ENCODE data around the gene APLNR.
"Not testable (repeated sequence)": the region's sequence is repeated elsewhere in the genome, so short reads cannot be mapped to it uniquely, and the experiment has no call there.

The APLNR gene

GRCh38 chr11:57237204-57237681 is at the start of gene APLNR:
TSS of gene APLNR (minus strand) at chr11:57237250. CDS start at chr11:57237004, 246 bp downstream.
- DNase-seq, result no peak

GRCh38 chr11:57283231-57283990 is 46.4 kb upstream of the APLNR start:
- no peak for DNase-seq

- not testable (repeated sequence) for DNase-seq
Measured at GRCh38 chr11:57281546-57281945, 44.5 kb upstream of the APLNR start.

- DNase-seq, result no peak
Measured at GRCh38 chr11:57279116-57279515, 42.1 kb upstream of the APLNR start.

DNA sequence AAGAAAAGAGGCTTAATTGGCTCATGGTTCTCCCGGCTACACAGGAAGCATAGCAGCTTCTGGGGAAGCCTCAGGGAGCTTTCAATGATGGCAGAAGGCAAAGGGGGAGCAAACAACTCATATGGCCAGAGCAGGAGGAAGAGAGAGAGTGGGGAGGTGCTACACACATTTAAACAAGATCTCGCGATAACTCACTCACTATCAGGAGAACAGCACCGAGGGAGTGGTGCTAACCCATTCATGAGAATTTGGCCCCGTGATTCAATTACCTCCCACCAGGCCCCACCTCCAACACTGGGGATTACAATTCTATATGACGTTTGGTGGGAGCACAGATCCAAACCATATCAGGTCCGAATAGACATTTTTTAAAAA is 41.7 kb upstream of the APLNR start:
- no peak for DNase-seq

DNA sequence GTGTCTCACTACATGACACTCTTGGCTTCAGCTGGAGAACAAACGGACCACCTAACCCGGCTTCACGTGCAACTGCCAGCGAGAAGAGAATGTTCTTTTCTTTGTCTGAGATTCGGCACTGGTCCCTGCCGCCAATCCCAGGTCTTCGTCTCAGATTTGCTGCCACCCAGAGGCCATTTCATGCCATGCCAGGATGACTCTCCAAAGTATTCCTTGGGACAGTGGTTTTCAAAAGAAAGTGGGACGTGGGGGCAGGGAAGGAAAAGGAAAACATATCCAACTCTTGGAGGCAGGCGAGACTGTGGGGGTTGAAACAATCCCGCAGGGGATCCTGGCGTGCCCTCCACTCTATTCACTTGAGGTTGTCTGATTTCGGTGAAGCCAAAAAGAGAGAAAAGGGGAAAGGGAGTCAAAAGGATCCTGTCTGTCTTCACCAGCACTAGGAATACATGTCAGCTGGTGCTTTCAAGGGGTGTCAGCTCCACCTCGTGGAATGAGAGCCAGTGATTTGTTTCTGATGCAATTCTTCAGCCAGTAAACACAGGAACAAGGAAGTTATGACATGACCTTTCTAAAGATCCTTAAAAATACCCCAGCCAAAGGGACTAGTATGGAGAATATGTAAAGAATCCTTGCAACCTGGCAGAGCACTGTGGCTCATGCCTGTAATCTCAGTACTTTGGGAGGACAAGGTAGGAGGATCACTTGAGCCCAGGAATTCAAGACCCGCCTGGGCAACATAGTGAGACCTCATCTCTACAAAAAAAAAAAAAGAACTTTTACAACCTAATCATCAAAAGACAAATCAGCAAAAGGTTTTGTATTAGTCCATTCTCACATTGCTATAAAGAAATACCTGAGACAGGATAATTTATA is 41.0 kb upstream of the APLNR start:
- DNase-seq, result peak; percentile 45

DNA sequence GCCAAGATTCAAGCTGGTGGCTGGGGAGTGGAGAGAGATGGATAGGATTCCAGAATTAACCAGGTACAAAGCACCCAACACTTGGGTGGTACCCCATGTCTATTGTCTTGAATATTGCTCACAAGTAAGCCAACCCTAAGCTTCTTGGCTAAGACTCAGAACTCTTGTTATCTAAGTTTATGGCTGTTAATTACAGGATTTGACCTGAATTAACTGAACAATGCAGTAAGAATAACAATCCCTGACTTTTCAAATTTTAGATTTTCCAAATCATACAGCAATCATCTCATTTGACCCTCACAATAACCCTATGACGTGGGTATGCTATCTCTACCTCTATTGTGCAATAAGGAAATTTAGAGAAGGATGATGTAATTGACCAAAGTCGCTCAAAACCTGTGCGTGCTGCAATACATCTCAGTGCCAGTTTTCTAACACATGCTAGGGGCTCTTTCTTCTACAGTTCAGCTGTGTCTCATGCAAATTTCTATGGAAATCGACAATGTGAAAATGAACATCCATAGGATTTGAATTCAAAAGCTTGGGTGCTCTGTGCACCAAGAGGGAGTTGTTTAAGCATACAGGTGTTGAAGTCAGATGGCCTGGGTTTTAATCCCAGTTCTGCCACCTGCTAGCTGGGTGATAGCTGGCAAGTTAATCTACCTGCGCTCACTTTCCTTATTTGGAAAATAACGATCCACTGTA is 40.1 kb upstream of the APLNR start:
- no peak for DNase-seq

- no peak for DNase-seq
Measured at GRCh38 chr11:57276169-57276970, 39.3 kb upstream of the APLNR start.

DNA sequence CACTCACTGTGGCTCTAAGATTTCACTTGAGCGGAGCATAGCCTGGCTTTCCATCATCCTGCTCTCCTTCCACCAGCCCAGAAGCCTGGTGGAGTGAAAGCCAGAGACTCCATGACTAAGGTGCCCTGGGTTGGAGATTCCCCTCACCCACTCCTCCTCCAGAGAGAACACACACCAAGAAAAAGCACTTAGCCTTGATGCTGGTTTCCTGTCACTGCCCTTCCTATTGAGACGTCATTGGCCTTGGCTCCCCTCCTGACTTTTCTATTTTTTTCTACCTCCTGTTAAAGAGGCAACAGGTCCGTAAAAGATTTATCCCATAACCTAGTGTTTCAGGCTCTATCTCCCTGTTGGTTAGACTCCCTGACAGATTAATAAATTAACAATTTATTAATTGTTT is 38.5 kb upstream of the APLNR start:
- DNase-seq, result no peak

GRCh38 chr11:57274904-57275498 is 38.0 kb upstream of the APLNR start:
- DNase-seq, result no peak

DNA sequence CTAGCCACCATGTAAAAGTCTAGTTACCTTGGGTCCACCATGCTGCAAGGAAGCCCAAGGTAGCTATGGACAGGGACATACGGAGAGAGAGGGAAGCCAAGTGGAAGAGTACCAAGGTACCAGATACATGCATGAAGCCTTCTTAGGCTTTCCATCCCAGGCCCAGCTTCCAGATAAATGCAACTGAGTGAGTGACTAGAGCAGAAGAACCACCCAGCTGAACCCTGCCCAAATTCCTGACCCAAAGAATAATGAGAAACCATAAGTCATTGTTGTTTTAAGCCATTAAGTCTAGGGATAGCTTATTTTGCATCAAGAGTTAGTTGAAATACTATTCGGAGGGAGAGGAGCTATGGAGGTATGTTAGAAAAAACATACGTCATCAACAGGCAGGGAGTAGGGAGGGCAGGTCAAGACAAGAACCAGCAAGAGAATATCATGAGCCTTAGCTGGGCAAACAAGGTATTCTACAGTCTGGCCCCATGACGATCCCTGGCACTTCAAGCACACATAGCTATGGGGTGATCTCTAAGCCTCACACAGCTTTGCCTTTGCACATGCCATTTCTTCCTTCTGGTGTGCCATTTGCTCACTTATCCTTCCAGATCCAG is 36.5 kb upstream of the APLNR start:
- no peak for DNase-seq

DNA sequence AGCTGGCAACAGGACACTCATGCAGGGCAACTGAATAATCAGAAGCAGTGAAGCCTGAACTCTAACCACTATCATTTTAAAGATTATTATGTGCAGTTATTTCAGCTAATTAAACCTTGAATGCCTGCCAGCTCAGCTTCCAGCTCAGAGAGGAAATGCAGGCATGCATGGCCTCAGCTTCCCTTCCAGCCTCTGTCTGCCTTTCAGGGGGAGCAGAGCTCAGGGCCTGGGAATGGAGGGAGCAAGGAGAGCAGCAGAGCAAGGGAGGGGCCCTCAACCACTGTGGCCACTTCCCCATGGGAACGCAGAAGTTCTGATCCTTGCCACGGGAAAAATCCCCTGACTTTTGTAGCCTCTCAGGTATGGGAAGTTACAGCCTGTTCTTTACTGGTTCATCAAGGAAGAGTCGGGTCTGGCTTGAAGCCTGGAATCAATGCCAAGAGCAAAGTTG is 32.5 kb upstream of the APLNR start:
- no peak for DNase-seq

DNA sequence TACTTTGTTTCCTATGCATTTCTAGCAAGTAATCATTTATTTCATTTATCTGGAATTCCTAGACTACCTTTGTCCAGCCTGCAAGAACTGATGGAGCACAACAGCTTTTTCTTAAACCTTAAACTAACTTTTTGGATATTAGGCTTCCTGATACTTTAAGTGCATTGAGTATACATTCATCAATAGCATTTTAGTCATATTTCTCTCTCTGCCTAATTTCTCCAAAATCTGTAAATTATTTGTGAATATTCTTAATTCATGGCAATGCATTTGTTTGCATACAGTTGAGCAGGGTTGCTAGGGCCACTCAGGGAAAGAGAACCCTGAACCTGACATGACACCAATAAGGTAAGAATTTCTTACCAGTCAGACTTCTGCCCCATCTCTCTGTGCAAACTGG is 29.1 kb upstream of the APLNR start:
- DNase-seq, result no peak

DNA sequence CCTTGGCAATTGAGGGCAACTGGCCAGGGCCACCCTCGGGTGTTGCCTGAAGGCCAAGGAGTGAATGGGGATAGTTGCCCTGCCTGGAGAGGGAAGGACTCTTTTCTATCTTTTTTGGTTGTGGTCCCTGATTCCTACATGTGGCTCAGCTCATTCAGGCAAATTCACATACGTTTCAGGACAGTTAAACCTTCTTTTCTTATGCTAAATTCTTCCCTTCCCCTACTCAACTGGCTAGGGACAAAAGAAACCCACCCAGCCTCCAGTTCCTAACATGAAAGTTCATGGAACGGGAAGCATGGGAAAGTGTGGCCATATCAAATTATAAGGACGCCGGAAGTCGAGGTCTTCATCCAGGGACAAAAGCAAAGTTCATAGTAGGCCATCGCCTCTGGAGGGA is 26.3 kb upstream of the APLNR start:
- no peak for DNase-seq

GRCh38 chr11:57262157-57262556 is 25.1 kb upstream of the APLNR start:
- no peak for DNase-seq

DNA sequence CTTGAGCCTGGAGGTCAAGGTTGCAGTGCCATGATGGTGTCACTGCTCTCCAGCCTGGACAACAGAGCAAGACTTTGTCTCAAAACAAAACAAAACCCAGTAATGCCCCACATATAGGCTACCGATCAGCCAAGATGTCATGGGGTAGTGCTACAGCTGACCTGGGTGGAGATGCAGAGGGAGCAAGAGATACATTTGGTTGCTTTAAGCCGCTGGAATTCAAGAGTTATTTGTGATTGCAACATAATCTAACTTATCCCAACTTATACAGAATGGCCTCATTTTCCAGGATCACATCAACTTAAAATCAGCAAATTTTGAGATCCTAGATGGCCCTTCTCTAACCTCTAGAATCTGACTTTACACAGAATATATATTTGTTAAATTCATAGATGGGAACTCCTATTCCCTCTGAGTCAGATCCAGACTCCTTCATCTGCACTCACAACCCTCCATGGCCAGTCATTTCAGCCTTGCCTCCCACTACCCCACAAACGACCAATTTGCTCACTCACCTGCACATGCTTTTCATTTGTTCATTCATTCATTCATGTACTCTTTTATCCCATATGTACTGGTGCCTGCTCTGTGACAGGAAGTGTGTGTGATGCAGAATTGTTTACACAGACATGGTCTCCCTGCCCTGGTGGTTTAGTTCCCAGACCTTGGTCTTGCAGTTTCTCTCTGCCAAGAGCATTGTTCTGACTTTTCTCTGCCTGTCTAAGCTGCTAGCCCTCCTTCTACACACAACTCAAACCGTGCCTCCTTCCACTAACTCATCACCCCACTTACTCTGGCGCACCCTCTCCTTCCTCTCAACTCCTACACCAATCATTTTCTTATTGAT is 24.1 kb upstream of the APLNR start:
- no peak for DNase-seq

DNA sequence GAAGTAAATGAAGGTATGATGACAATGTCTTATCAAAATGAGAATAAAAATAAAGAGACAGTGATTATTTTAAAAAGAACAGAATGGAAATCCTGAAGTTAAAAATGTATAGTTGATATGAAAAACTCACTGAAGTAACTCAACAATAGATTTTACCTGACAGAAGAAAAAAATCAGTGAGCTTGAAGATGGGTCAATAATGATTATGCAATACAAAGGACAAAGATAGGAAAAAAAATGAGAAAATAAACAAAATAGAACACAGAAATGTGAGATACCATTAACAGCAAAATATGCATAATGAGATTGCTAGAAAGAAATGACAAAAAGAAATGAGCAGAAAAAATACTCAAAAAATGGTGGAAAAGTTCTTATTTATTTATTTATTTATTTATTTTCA is 19.1 kb upstream of the APLNR start:
- no peak for DNase-seq

GRCh38 chr11:57255618-57256017 is 18.6 kb upstream of the APLNR start:
- DNase-seq, result no peak

- no peak for DNase-seq
Measured at GRCh38 chr11:57254631-57255030, 17.6 kb upstream of the APLNR start.

- no peak for DNase-seq
Measured at GRCh38 chr11:57251491-57252104, 14.5 kb upstream of the APLNR start.
